WTC11 (cell line): ENCODE measurements around the gene TRIM46. TPM values are rescaled to one million over a fixed set of nuclear protein-coding genes. Genes with fewer than 3 reads are reported as not detected.
A peak's percentile ranks its signal among the peaks of the same experiment; 100 is the strongest.

Experiments used
- ATAC-seq: fragments of 200-7000 bp; cut with Tn5 transposase; 2 replicates; pipeline ENCODE4 v1.10.0; 2021; ENCODE audit warnings: mild to moderate bottlenecking, moderate library complexity
- CTCF ChIA-PET: fragments of 300-600 bp; sonication (Branson Sonifier 250); formaldehyde crosslinking; loops from one replicate; lab custom pipeline; 2021; ENCODE audit warnings: antibody characterized with exemption; lab: Charles Lee
- POLR2A ChIA-PET: fragments of 350-600 bp; sonication (Branson Sonifier 250); formaldehyde crosslinking; loops from one replicate; lab custom pipeline; 2021; ENCODE audit warnings: antibody characterized with exemption; lab: Charles Lee
- DNase-seq: peaks from one replicate; pipeline ENCODE4 v3.0.0; 2021; ENCODE audit warnings: low spot score
- H3K27ac Mint-ChIP-seq: 2 replicates; pipeline ENCODE4 v1.8.0; 2021; ENCODE audit warnings: mixed read lengths
- H3K27me3 Mint-ChIP-seq: 2 replicates; pipeline ENCODE4 v1.8.0; 2021; ENCODE audit warnings: low read depth, mild to moderate bottlenecking, moderate library complexity, mixed read lengths
- H3K36me3 Mint-ChIP-seq: 2 replicates; pipeline ENCODE4 v1.8.0; 2021; ENCODE audit warnings: mixed read lengths
- H3K4me1 Mint-ChIP-seq: 2 replicates; pipeline ENCODE4 v1.8.0; 2022; ENCODE audit warnings: mixed read lengths
- H3K4me3 Mint-ChIP-seq: 2 replicates; pipeline ENCODE4 v1.8.0; 2021; ENCODE audit warnings: mild to moderate bottlenecking, moderate library complexity, mixed read lengths
- H3K9me3 Mint-ChIP-seq: 2 replicates; pipeline ENCODE4 v1.8.0; 2021; ENCODE audit warnings: mixed read lengths
- CBFB ChIP-seq: sonication (generic); formaldehyde crosslinking; IDR thresholded peaks from 2 replicates; pipeline ENCODE4 v1.8.1; 2022; ENCODE audit warnings: mild to moderate bottlenecking, low read depth, missing genetic modification reagents
- ELF4 ChIP-seq: sonication (generic); formaldehyde crosslinking; IDR thresholded peaks from 2 replicates; pipeline ENCODE4 v1.8.1; 2022; ENCODE audit warnings: low read depth, mild to moderate bottlenecking, moderate library complexity, missing genetic modification reagents
- FOXJ3 ChIP-seq: sonication (generic); formaldehyde crosslinking; IDR thresholded peaks from 2 replicates; pipeline ENCODE4 v1.9.0; 2021; ENCODE audit warnings: missing genetic modification reagents, mild to moderate bottlenecking, borderline replicate concordance
- FOXK1 ChIP-seq: sonication (generic); formaldehyde crosslinking; IDR thresholded peaks from 2 replicates; pipeline ENCODE4 v1.8.0; 2022; ENCODE audit warnings: mild to moderate bottlenecking, moderate library complexity, missing genetic modification reagents
- GABPB1 ChIP-seq: sonication (generic); formaldehyde crosslinking; IDR thresholded peaks from 2 replicates; pipeline ENCODE4 v1.8.1; 2023; ENCODE audit warnings: mild to moderate bottlenecking, missing genetic modification reagents
- GRHL2 ChIP-seq: fragments of 250-450 bp; sonication (Bioruptor Pico); IDR thresholded peaks from 2 replicates; pipeline ENCODE4 v1.8.0; 2022; ENCODE audit warnings: mild to moderate bottlenecking, moderate library complexity; ENCODE audit not compliant: insufficient replicate concordance, severe bottlenecking
- GTF2I ChIP-seq: fragments of 250-450 bp; sonication (Bioruptor Pico); conservative IDR thresholded peaks from 2 replicates; pipeline ENCODE4 v1.4.0; 2021; ENCODE audit warnings: mild to moderate bottlenecking
- IRF2 ChIP-seq: sonication (generic); formaldehyde crosslinking; IDR thresholded peaks from 2 replicates; pipeline ENCODE4 v1.8.0; 2022; ENCODE audit warnings: low read depth, missing genetic modification reagents, borderline replicate concordance
- JAZF1 ChIP-seq: fragments of 250-450 bp; sonication (Bioruptor Pico); IDR thresholded peaks from 2 replicates; pipeline ENCODE4 v1.9.0; 2021; ENCODE audit warnings: moderate library complexity, mild to moderate bottlenecking, inconsistent platforms
- KAT7 ChIP-seq: sonication (generic); formaldehyde crosslinking; IDR thresholded peaks from 2 replicates; pipeline ENCODE4 v1.8.1; 2023; ENCODE audit warnings: missing genetic modification reagents, mild to moderate bottlenecking, borderline replicate concordance
- NR2C2 ChIP-seq: sonication (generic); formaldehyde crosslinking; IDR thresholded peaks from 2 replicates; pipeline ENCODE4 v1.8.0; 2022; ENCODE audit warnings: mild to moderate bottlenecking, missing genetic modification reagents
- SMAD4 ChIP-seq: sonication (generic); formaldehyde crosslinking; IDR thresholded peaks from 2 replicates; pipeline ENCODE4 v1.8.0; 2022; ENCODE audit warnings: mild to moderate bottlenecking, missing genetic modification reagents
- SP1 ChIP-seq: sonication (generic); formaldehyde crosslinking; conservative IDR thresholded peaks from 2 replicates; pipeline ENCODE4 v1.8.1; 2022; ENCODE audit warnings: missing genetic modification reagents
- ZNF219 ChIP-seq: sonication (generic); formaldehyde crosslinking; IDR thresholded peaks from 2 replicates; pipeline ENCODE4 v1.8.0; 2023; ENCODE audit warnings: missing genetic modification reagents, mild to moderate bottlenecking, borderline replicate concordance
- total RNA-seq: library from RNA; stranded (reverse); gene quantifications from 3 replicates; pipeline ENCODE4 v1.2.3, GENCODE V29; 2021
- TF ChIP-seq, protein P1 (sequence below): sonication (generic); formaldehyde crosslinking; IDR thresholded peaks from 2 replicates; pipeline ENCODE4 v1.8.1; 2023; ENCODE audit warnings: mild to moderate bottlenecking, missing genetic modification reagents
- TF ChIP-seq, protein P2 (sequence below): fragments of 200-600 bp; IDR thresholded peaks from 2 replicates; pipeline ENCODE4 v1.8.0; 2022; ENCODE audit warnings: antibody characterized with exemption
- TF ChIP-seq, protein P3 (sequence below): sonication (generic); formaldehyde crosslinking; IDR thresholded peaks from 2 replicates; pipeline ENCODE4 v1.8.1; 2023; ENCODE audit warnings: mild to moderate bottlenecking, missing genetic modification reagents, borderline replicate concordance
- TF ChIP-seq, protein P4 (sequence below): fragments of 250-450 bp; sonication (Bioruptor Pico); conservative IDR thresholded peaks from 2 replicates; pipeline ENCODE4 v1.9.0; 2021; ENCODE audit warnings: mild to moderate bottlenecking
- TF ChIP-seq, protein P5 (sequence below): sonication (generic); formaldehyde crosslinking; IDR thresholded peaks from 2 replicates; pipeline ENCODE4 v1.8.1; 2022; ENCODE audit warnings: mild to moderate bottlenecking, moderate library complexity, missing genetic modification reagents
- TF ChIP-seq, protein P6 (sequence below): sonication (generic); formaldehyde crosslinking; IDR thresholded peaks from 2 replicates; pipeline ENCODE4 v1.8.0; 2022; ENCODE audit warnings: mild to moderate bottlenecking, missing genetic modification reagents
- TF ChIP-seq, protein P7 (sequence below): fragments of 250-450 bp; sonication (Bioruptor Pico); IDR thresholded peaks from 2 replicates; pipeline ENCODE4 v1.9.0; 2021; ENCODE audit warnings: moderate library complexity, mild to moderate bottlenecking, inconsistent platforms, borderline replicate concordance

TRIM46 gene
- total RNA-seq, 1 experiment from 2014 or later, result 22.1 TPM

DNA sequence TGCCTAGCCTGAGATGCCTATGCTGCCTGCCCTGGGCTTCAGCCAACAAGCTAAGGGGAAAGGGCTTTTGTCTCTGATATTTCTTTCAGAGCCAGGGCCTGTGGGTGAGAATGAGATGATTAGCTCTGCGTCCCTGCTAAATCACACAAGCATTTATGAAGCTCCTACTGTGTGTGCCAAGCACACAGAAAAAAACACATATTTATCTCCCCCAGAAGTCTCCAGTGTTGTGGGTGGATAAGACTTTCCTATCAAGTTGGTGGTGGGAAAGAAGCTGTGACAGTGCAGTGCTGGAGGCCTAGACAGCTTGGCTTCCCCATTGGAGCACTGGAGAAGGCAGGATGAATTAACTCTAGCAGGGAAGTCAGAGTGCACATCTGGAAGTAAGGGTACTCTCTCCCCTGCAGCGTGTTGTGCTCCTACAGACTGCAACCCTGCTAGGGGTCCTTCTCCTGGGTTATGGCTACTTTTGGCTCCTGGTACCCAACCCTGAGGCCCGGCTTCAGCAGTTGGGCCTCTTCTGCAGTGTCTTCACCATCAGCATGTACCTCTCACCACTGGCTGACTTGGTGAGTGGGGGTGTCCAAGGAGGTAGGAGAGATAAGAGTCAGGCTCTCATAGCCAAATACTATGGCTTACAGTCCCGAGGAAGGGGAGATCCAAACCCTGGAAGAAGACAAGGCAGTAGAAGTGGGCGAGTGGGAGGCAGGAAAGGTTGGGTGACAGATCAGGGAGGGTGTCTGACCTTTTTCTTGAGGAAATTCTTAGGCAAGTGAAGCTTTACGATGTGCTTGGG is 36.3 kb upstream of the TRIM46 start:
- Mint-ChIP-seq H3K36me3 (peaks cover 15% of the 10 kb centered on the region), H3K4me1 (peaks cover 15% of the 10 kb centered on the region), H3K4me3 (peak overlapping the region; percentile 96), H3K27me3 (peaks cover 17% of the 10 kb centered on the region), H3K9me3 (no peaks in the 10 kb centered on the region), H3K27ac (peak overlapping the region; percentile 79)
- no peak for DNase-seq
- CTCF ChIA-PET, result interaction anchor here (0.9 to 4.5 kb wide), 8 partner anchors 9 to 76 kb away, joined by 3 to 66 read pairs (median 5); partner anchors contain the start of genes KRTCAP2 and TRIM46
- no peak for ATAC-seq
- POLR2A ChIA-PET, result interaction anchor here (1.3 kb wide), 1 partner anchor 30 kb away, joined by 4 read pairs; no protein-coding TSS in a partner anchor
- TF ChIP-seq IRF2, result no peak
- TF ChIP-seq NR2C2 (CRISPR knock-in tag), result no peak
- TF ChIP-seq, protein P1, sequence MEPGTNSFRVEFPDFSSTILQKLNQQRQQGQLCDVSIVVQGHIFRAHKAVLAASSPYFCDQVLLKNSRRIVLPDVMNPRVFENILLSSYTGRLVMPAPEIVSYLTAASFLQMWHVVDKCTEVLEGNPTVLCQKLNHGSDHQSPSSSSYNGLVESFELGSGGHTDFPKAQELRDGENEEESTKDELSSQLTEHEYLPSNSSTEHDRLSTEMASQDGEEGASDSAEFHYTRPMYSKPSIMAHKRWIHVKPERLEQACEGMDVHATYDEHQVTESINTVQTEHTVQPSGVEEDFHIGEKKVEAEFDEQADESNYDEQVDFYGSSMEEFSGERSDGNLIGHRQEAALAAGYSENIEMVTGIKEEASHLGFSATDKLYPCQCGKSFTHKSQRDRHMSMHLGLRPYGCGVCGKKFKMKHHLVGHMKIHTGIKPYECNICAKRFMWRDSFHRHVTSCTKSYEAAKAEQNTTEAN (CRISPR knock-in tag), result no peak
- no peak for TF ChIP-seq ZNF219
- TF ChIP-seq SMAD4 (CRISPR knock-in tag), result no peak
- TF ChIP-seq KAT7, result no peak
- TF ChIP-seq, protein P2, sequence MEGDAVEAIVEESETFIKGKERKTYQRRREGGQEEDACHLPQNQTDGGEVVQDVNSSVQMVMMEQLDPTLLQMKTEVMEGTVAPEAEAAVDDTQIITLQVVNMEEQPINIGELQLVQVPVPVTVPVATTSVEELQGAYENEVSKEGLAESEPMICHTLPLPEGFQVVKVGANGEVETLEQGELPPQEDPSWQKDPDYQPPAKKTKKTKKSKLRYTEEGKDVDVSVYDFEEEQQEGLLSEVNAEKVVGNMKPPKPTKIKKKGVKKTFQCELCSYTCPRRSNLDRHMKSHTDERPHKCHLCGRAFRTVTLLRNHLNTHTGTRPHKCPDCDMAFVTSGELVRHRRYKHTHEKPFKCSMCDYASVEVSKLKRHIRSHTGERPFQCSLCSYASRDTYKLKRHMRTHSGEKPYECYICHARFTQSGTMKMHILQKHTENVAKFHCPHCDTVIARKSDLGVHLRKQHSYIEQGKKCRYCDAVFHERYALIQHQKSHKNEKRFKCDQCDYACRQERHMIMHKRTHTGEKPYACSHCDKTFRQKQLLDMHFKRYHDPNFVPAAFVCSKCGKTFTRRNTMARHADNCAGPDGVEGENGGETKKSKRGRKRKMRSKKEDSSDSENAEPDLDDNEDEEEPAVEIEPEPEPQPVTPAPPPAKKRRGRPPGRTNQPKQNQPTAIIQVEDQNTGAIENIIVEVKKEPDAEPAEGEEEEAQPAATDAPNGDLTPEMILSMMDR, result no peak

DNA sequence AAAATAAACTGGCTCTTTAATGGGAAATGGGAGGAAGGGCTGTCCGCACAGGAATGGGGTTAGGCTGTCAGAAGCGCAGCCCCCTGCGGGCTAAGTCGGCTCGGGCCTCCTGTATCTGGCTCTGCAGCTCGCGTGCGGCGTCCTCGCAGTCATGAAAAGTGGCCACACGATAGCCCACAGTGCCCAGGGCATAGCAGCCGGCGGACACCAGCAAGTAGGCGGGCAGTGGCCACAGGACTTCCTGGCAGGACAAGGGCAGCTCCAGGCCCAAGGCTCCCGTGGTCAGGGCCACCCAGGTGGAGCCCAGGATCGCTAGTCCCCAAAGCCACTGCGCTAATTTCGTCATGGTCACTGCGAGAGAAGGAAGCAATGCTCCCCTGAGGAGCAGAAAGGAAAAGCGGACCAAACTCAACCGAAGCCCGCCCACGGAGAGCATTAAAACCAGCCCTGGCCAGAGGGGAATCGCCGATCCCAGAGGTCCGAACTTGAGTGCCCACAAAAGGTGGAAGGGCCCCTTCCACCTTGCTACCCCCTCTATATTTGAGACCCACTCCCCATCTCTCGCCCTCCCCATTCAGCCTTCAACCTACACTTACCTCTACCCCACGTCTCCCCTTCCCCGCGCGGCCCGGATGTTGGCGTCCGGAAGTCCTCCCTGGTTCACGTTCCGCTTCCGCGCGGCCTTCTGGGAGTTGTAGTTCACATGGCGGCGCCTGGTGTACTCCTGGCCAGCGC is 33.6 kb upstream of the TRIM46 start, which contains the start of gene DPM3:
Gene DPM3 (minus strand): TSS at position 637 of the 735 bp plus-strand sequence. CDS start 291 bp downstream, at position 346.
- H3K27me3 Mint-ChIP-seq, result peaks cover 21% of the 10 kb centered on the region
- ATAC-seq (peak; percentile 61), DNase-seq (peak; percentile 91)
- no peaks in the 10 kb centered on the region for H3K9me3 Mint-ChIP-seq
- peaks cover 8% of the 10 kb centered on the region; the same call in 1 of the 2 replicates for H3K36me3 Mint-ChIP-seq
- POLR2A ChIA-PET, result interaction anchor here (0.5 kb wide), 1 partner anchor 62 kb away, joined by 3 read pairs; the partner anchor contains the start of gene EFNA3
- H3K4me3 Mint-ChIP-seq, result peak within 1 kb of the TSS; percentile 97
- H3K27ac Mint-ChIP-seq, result peak within 1 kb of the TSS; percentile 89
- CTCF ChIA-PET, result interaction anchor here (0.5 to 2.2 kb wide), 7 partner anchors 14 to 54 kb away, joined by 3 to 25 read pairs (median 5); partner anchors contain the start of genes KRTCAP2 and TRIM46
- peaks cover 8% of the 10 kb centered on the region for H3K4me1 Mint-ChIP-seq
- TF ChIP-seq FOXK1 (peak; percentile 62), KAT7 (no peak), GABPB1 (CRISPR knock-in tag) (peak; percentile 56; the same call in 1 of the 2 replicates), ELF4 (CRISPR knock-in tag) (no peak), JAZF1 (no peak), CBFB (no peak), FOXJ3 (CRISPR knock-in tag) (no peak), SP1 (peak; percentile 18; the same call in 1 of the 2 replicates), GRHL2 (CRISPR knock-in tag) (no peak), GTF2I (CRISPR knock-in tag) (no peak)
- TF ChIP-seq, protein P3, sequence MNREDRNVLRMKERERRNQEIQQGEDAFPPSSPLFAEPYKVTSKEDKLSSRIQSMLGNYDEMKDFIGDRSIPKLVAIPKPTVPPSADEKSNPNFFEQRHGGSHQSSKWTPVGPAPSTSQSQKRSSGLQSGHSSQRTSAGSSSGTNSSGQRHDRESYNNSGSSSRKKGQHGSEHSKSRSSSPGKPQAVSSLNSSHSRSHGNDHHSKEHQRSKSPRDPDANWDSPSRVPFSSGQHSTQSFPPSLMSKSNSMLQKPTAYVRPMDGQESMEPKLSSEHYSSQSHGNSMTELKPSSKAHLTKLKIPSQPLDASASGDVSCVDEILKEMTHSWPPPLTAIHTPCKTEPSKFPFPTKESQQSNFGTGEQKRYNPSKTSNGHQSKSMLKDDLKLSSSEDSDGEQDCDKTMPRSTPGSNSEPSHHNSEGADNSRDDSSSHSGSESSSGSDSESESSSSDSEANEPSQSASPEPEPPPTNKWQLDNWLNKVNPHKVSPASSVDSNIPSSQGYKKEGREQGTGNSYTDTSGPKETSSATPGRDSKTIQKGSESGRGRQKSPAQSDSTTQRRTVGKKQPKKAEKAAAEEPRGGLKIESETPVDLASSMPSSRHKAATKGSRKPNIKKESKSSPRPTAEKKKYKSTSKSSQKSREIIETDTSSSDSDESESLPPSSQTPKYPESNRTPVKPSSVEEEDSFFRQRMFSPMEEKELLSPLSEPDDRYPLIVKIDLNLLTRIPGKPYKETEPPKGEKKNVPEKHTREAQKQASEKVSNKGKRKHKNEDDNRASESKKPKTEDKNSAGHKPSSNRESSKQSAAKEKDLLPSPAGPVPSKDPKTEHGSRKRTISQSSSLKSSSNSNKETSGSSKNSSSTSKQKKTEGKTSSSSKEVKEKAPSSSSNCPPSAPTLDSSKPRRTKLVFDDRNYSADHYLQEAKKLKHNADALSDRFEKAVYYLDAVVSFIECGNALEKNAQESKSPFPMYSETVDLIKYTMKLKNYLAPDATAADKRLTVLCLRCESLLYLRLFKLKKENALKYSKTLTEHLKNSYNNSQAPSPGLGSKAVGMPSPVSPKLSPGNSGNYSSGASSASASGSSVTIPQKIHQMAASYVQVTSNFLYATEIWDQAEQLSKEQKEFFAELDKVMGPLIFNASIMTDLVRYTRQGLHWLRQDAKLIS (CRISPR knock-in tag), result no peak
- TF ChIP-seq, protein P4, sequence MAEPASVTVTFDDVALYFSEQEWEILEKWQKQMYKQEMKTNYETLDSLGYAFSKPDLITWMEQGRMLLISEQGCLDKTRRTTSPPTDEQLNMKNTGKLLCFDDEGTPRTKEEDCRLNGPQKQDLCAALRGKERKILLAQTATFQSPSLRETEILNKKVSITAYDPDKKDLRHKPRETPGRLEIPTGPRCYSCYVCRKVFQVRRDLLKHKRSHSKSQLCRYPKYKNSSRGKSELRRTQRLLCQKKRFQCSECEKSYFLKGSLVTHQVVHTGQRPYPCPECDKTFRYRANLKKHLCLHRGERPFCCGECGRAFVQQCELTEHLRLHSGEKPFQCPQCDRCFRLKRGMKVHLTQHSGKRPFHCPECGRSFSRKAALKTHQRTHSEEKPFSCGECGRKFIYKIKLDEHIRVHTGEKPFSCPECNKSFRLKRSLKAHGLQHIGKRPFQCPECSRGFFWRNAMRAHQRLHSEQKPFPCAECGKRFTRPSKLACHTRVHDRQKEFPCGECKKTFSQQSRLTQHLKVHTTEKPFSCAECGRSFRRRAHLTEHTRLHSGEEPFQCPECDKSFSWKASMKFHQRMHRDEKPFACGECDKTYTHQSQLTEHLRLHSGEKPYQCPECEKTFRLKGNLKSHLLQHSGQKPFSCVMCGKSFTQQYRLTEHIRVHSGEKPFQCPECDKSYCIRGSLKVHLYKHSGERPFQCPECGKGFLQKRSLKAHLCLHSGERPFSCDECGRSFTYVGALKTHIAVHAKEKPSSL (CRISPR knock-in tag), result no peak
- TF ChIP-seq, protein P5, sequence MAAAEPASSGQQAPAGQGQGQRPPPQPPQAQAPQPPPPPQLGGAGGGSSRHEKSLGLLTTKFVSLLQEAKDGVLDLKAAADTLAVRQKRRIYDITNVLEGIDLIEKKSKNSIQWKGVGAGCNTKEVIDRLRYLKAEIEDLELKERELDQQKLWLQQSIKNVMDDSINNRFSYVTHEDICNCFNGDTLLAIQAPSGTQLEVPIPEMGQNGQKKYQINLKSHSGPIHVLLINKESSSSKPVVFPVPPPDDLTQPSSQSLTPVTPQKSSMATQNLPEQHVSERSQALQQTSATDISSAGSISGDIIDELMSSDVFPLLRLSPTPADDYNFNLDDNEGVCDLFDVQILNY (CRISPR knock-in tag), result no peak
- TF ChIP-seq, protein P6, sequence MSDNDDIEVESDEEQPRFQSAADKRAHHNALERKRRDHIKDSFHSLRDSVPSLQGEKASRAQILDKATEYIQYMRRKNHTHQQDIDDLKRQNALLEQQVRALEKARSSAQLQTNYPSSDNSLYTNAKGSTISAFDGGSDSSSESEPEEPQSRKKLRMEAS (CRISPR knock-in tag), result peak; percentile 32; the same call in 1 of the 2 replicates
- TF ChIP-seq, protein P7, sequence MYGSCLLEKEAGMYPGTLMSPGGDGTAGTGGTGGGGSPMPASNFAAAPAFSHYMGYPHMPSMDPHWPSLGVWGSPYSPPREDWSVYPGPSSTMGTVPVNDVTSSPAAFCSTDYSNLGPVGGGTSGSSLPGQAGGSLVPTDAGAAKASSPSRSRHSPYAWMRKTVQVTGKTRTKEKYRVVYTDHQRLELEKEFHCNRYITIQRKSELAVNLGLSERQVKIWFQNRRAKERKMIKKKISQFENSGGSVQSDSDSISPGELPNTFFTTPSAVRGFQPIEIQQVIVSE (CRISPR knock-in tag), result no peak
